Measurements from ENCODE around the gene PALD1. TPM values are rescaled to one million over a fixed set of nuclear protein-coding genes. Genes with fewer than 3 reads are reported as not detected.

The PALD1 gene
- total and polyA plus RNA-seq, 3 donors from 2014 or later = 6.3 to 13.3 (median 8.3) TPM

GRCh38 chr10:70560511-70560941 is 82.0 kb downstream of the PALD1 start:
- Histone ChIP-seq H3K4me1 (peaks cover 22% of the 10 kb centered on the region), H3K27me3 (no peaks in the 10 kb centered on the region), H3K27ac (peak overlapping the region; percentile 28 to 68), H3K9me3 (no peaks in the 10 kb centered on the region), H3K36me3 (ENCODE audit: low read depth, missing control alignments) (no peaks in the 10 kb centered on the region), H3K4me3 (no peak overlapping the region)
- 78 to 89% methylated on average over 9 to 14 of the region's 14 CpGs for WGBS, 2 donors
- TF ChIP-seq POLR2A (IDR thresholded peaks at IDR 0.05) (no peak), CTCF (IDR thresholded peaks at IDR 0.05) (no peak)
- intact Hi-C loops (cut with DNase I; ENCODE audit: low total_unique reads) = no loop called here
- DNase-seq = no peak

GRCh38 chr10:70561070-70561469 is 82.5 kb downstream of the PALD1 start:
- no peaks in the 10 kb centered on the region for H3K36me3 ChIP-seq (ENCODE audit: low read depth, missing control alignments)
- 51 to 53% methylated on average over 10 of the region's 10 CpGs for WGBS, 2 donors
- intact Hi-C loops (cut with DNase I; ENCODE audit: low total_unique reads) = no loop called here
- peaks cover 22% of the 10 kb centered on the region for H3K4me1 ChIP-seq
- no peaks in the 10 kb centered on the region for H3K27me3 ChIP-seq
- peak; percentile 55 for DNase-seq
- TF ChIP-seq POLR2A (IDR thresholded peaks at IDR 0.05) (no peak), CTCF (IDR thresholded peaks at IDR 0.05) (no peak)
- H3K27ac ChIP-seq = peak overlapping the region; percentile 28 to 68
- no peak overlapping the region for H3K4me3 ChIP-seq
- H3K9me3 ChIP-seq = no peaks in the 10 kb centered on the region

- H3K4me3 ChIP-seq = no peak overlapping the region
- no peak for DNase-seq
- TF ChIP-seq POLR2A (IDR thresholded peaks at IDR 0.05) (no peak), CTCF (IDR thresholded peaks at IDR 0.05) (no peak)
- no peaks in the 10 kb centered on the region for H3K36me3 ChIP-seq (ENCODE audit: low read depth, missing control alignments)
- no peaks in the 10 kb centered on the region for H3K9me3 ChIP-seq
- H3K27ac ChIP-seq = peak overlapping the region; percentile 28 to 68
- peaks cover 22% of the 10 kb centered on the region for H3K4me1 ChIP-seq
- no peaks in the 10 kb centered on the region for H3K27me3 ChIP-seq
- 84 to 93% methylated on average over 6 of the region's 6 CpGs for WGBS, 2 donors
- intact Hi-C loops (cut with DNase I; ENCODE audit: low total_unique reads) = no loop called here
Measured at GRCh38 chr10:70561558-70561957, 83.0 kb downstream of the PALD1 start.

GRCh38 chr10:70562036-70562755 is 83.6 kb downstream of the PALD1 start:
- Histone ChIP-seq H3K4me1 (peaks cover 22% of the 10 kb centered on the region), H3K27ac (no peak overlapping the region), H3K36me3 (ENCODE audit: low read depth, missing control alignments) (no peaks in the 10 kb centered on the region), H3K9me3 (no peaks in the 10 kb centered on the region), H3K27me3 (no peaks in the 10 kb centered on the region), H3K4me3 (no peak overlapping the region)
- DNase-seq = no peak
- intact Hi-C loops (cut with DNase I; ENCODE audit: low total_unique reads) = no loop called here
- 89 to 95% methylated on average over 10 to 15 of the region's 15 CpGs for WGBS, 2 donors
- TF ChIP-seq POLR2A (IDR thresholded peaks at IDR 0.05) = no peak
- no peak for TF ChIP-seq CTCF (IDR thresholded peaks at IDR 0.05)

- TF ChIP-seq POLR2A (IDR thresholded peaks at IDR 0.05) (no peak), CTCF (IDR thresholded peaks at IDR 0.05) (no peak)
- 58 to 68% methylated on average over 7 of the region's 7 CpGs for WGBS, 2 donors
- H3K9me3 ChIP-seq = no peaks in the 10 kb centered on the region
- no peak overlapping the region for H3K4me3 ChIP-seq
- no peaks in the 10 kb centered on the region for H3K27me3 ChIP-seq
- peaks cover 14% of the 10 kb centered on the region for H3K4me1 ChIP-seq
- peak overlapping the region in 1 of 2 donors; percentile 30 for H3K27ac ChIP-seq
- intact Hi-C loops (cut with DNase I; ENCODE audit: low total_unique reads) = no loop called here
- H3K36me3 ChIP-seq (ENCODE audit: low read depth, missing control alignments) = no peaks in the 10 kb centered on the region
- DNase-seq = no peak
Measured at GRCh38 chr10:70563230-70563629, 84.7 kb downstream of the PALD1 start.

Measured in testis (tissue), 3 donors.